Measurements from ENCODE around the gene OR2AE1. TPM values are rescaled to one million over a fixed set of nuclear protein-coding genes. Genes with fewer than 3 reads are reported as not detected.

Gene OR2AE1
- 0.20 TPM for polyA plus RNA-seq (2013)

DNA sequence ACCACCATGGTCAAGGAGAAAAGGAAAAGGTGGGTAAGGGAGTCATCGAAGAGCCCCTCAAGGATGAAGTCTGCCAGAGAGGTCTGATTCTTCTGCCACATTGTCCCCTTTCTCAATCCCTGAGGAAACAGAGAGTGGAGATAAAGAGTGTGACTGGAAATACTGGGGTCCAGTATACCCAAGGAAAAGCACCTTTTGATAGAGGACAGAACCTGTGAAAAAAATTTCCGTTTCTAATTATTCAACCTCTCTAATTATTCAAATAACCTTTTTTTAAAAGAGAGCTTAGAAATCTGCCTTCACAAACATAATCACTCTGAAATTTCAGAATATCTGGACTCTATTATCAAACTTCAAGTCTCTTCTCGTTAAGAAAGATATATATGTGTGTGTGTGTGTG is at the start of gene OR2AE1:
TSS of gene OR2AE1 (minus strand) at position 101 of the 400 bp plus-strand sequence. CDS start at position 101, 0 bp downstream.
- CTCF ChIA-PET: interaction anchor here (0.6 to 1.0 kb wide), 2 partner anchors 15 to 33 kb away, joined by 3 read pairs; no protein-coding TSS in a partner anchor

DNA sequence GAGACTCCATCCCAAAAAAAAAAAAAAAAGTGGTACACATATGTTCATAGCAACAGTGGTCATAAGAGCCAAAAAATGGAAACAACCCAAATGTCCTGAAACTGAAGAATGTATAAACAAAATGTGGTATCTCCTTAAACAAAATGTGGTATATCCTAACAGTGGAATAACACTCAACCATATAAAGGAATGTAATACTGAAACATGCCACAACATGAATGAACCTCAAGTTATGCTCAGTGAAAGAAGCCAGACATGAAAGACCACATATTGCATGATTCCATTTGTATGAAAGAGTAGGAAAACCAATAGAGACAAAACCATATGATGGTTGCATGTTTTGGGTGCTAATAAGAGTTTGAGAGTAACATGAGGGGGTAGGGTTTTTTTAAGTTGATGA is 49.5 kb upstream of the OR2AE1 start:
- Histone ChIP-seq H3K27ac (ENCODE audit: insufficient read depth in 1 of 2, low read depth in 1 of 2, low read length in 2 of 2, poor library complexity in 1 of 2, severe bottlenecking in 2 of 2) (no peak overlapping the region), H3K4me1 (ENCODE audit: control extremely low read depth in 1 of 4, control insufficient read depth in 4 of 4, insufficient read depth in 4 of 4, low read length in 3 of 4) (peaks cover 0 to 13% (median 8%) of the 10 kb centered on the region in 4 experiments), H3K36me3 (ENCODE audit: control insufficient read depth in 4 of 4, insufficient read depth in 4 of 4, low read length in 3 of 4) (peaks cover 0 to 6% (median 3%) of the 10 kb centered on the region in 4 experiments), H3K9me3 (ENCODE audit: control extremely low read depth in 1 of 5, control insufficient read depth in 4 of 5, insufficient read depth in 2 of 5, low read depth in 1 of 5, low read length in 4 of 5) (peaks cover 0 to under 1% (median 0%) of the 10 kb centered on the region in 5 experiments), H3K4me3 (ENCODE audit: control insufficient read depth in 1 of 7, extremely low read depth in 1 of 7, insufficient read depth in 4 of 7, low read depth in 2 of 7, low read length in 6 of 7) (no peak overlapping the region), H3K27me3 (replicated peaks in 2 of 5; ENCODE audit: control insufficient read depth in 4 of 5, insufficient read depth in 5 of 5, low read length in 4 of 5) (peaks cover 0 to 4% (median 0%) of the 10 kb centered on the region in 5 experiments)
- ChIA-PET CTCF (no interaction called here), POLR2A (no interaction called here)
- DNase-seq: no peak

More for the DNA sequence above, at the start of gene OR2AE1:
- Histone ChIP-seq H3K36me3 (ENCODE audit: control insufficient read depth in 4 of 4, insufficient read depth in 4 of 4, low read length in 3 of 4) (no peaks in the 10 kb centered on the region), H3K9me3 (ENCODE audit: control extremely low read depth in 1 of 5, control insufficient read depth in 4 of 5, insufficient read depth in 2 of 5, low read depth in 1 of 5, low read length in 4 of 5) (no peaks in the 10 kb centered on the region), H3K27me3 (replicated peaks in 2 of 5; ENCODE audit: control insufficient read depth in 4 of 5, insufficient read depth in 5 of 5, low read length in 4 of 5) (no peaks in the 10 kb centered on the region), H3K4me3 (ENCODE audit: control insufficient read depth in 1 of 7, extremely low read depth in 1 of 7, insufficient read depth in 4 of 7, low read depth in 2 of 7, low read length in 6 of 7) (no peak within 1 kb of the TSS), H3K4me1 (ENCODE audit: control extremely low read depth in 1 of 4, control insufficient read depth in 4 of 4, insufficient read depth in 4 of 4, low read length in 3 of 4) (no peaks in the 10 kb centered on the region), H3K27ac (ENCODE audit: insufficient read depth in 1 of 2, low read depth in 1 of 2, low read length in 2 of 2, poor library complexity in 1 of 2, severe bottlenecking in 2 of 2) (no peak within 1 kb of the TSS)
- POLR2A ChIA-PET: no interaction called here
- no CpG with 5 or more reads among the region's 3 CpGs for WGBS (ENCODE audit: insufficient coverage)
- DNase-seq: no peak

GRCh38 chr7:99923200-99923599 is 46.4 kb upstream of the OR2AE1 start:
- Histone ChIP-seq H3K27me3 (replicated peaks in 2 of 5; ENCODE audit: control insufficient read depth in 4 of 5, insufficient read depth in 5 of 5, low read length in 4 of 5) (peaks cover 0 to 4% (median 0%) of the 10 kb centered on the region in 5 experiments), H3K36me3 (ENCODE audit: control insufficient read depth in 4 of 4, insufficient read depth in 4 of 4, low read length in 3 of 4) (peaks cover 0 to 9% (median 4%) of the 10 kb centered on the region in 4 experiments), H3K4me1 (ENCODE audit: control extremely low read depth in 1 of 4, control insufficient read depth in 4 of 4, insufficient read depth in 4 of 4, low read length in 3 of 4) (peaks cover 5 to 14% (median 7%) of the 10 kb centered on the region in 4 experiments), H3K4me3 (ENCODE audit: control insufficient read depth in 1 of 7, extremely low read depth in 1 of 7, insufficient read depth in 4 of 7, low read depth in 2 of 7, low read length in 6 of 7) (no peak overlapping the region), H3K9me3 (ENCODE audit: control extremely low read depth in 1 of 5, control insufficient read depth in 4 of 5, insufficient read depth in 2 of 5, low read depth in 1 of 5, low read length in 4 of 5) (peaks cover 0 to 5% (median 0%) of the 10 kb centered on the region in 5 experiments), H3K27ac (ENCODE audit: insufficient read depth in 1 of 2, low read depth in 1 of 2, low read length in 2 of 2, poor library complexity in 1 of 2, severe bottlenecking in 2 of 2) (no peak overlapping the region)
- DNase-seq: no peak
- ChIA-PET POLR2A (no interaction called here), CTCF (interaction anchor here (2.5 to 13.3 kb wide), 2 partner anchors 9 to 67 kb away, joined by 9 to 213 read pairs; no protein-coding TSS in a partner anchor)
- 88% methylated on average over 1 of the region's 3 CpGs for whole genome bisulfite sequencing (ENCODE audit: insufficient coverage)

DNA sequence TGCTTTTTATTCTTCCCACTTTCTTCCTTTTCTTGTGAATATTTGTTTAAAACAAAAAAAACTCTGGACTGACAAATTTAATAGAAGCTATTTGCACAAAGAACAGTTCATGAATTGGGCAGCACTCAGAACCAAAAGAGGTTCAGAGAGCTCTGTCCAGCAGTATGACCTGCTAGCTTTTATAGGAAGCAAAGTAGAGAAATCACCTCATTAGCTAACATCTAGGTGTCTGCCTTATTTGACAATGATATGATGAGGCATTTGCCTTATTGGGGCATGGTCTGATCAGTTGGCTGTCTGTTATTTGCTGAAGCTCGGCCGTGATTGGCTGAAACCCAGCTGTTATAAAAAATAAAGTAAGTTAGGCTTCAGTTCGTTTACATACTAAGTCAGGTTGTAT is 43.3 kb upstream of the OR2AE1 start:
- H3K4me1 ChIP-seq (ENCODE audit: control extremely low read depth in 1 of 4, control insufficient read depth in 4 of 4, insufficient read depth in 4 of 4, low read length in 3 of 4): peaks cover 11 to 33% (median 16%) of the 10 kb centered on the region in 4 experiments
- DNase-seq: peak in 2 of 3 donors; percentile 55 to 69
- H3K9me3 ChIP-seq (ENCODE audit: control extremely low read depth in 1 of 5, control insufficient read depth in 4 of 5, insufficient read depth in 2 of 5, low read depth in 1 of 5, low read length in 4 of 5): peaks cover 0 to 5% (median 0%) of the 10 kb centered on the region in 5 experiments
- 100% methylated on average over 1 of the region's 3 CpGs for WGBS (ENCODE audit: insufficient coverage)
- ChIA-PET POLR2A (interaction anchor here (0.8 to 1.1 kb wide), 3 partner anchors 87 to 416 kb away, joined by 3 to 4 read pairs (median 3); partner anchors contain the start of gene ZKSCAN5), CTCF (interaction anchor here (0.6 to 13.3 kb wide), 10 partner anchors 8 to 144 kb away, joined by 3 to 213 read pairs (median 4); partner anchors contain the start of gene GJC3)
- H3K27ac ChIP-seq (ENCODE audit: insufficient read depth in 1 of 2, low read depth in 1 of 2, low read length in 2 of 2, poor library complexity in 1 of 2, severe bottlenecking in 2 of 2): peak overlapping the region; percentile 77 to 90
- H3K36me3 ChIP-seq (ENCODE audit: control insufficient read depth in 4 of 4, insufficient read depth in 4 of 4, low read length in 3 of 4): peaks cover 3 to 29% (median 12%) of the 10 kb centered on the region in 4 experiments
- H3K4me3 ChIP-seq (ENCODE audit: control insufficient read depth in 1 of 7, extremely low read depth in 1 of 7, insufficient read depth in 4 of 7, low read depth in 2 of 7, low read length in 6 of 7): peak overlapping the region in 6 of 7 experiments; percentile 80 to 96 (median 88)
- no peaks in the 10 kb centered on the region for H3K27me3 ChIP-seq (replicated peaks in 2 of 5; ENCODE audit: control insufficient read depth in 4 of 5, insufficient read depth in 5 of 5, low read length in 4 of 5)

GRCh38 chr7:99919814-99920112 is 42.9 kb upstream of the OR2AE1 start:
- WGBS (ENCODE audit: insufficient coverage): 40% methylated on average over 2 of the region's 4 CpGs
- H3K27ac ChIP-seq (ENCODE audit: insufficient read depth in 1 of 2, low read depth in 1 of 2, low read length in 2 of 2, poor library complexity in 1 of 2, severe bottlenecking in 2 of 2): peak overlapping the region; percentile 77 to 90
- peaks cover 11 to 33% (median 16%) of the 10 kb centered on the region in 4 experiments for H3K4me1 ChIP-seq (ENCODE audit: control extremely low read depth in 1 of 4, control insufficient read depth in 4 of 4, insufficient read depth in 4 of 4, low read length in 3 of 4)
- CTCF ChIA-PET: interaction anchor here (0.7 to 13.3 kb wide), 10 partner anchors 9 to 144 kb away, joined by 3 to 213 read pairs (median 4); partner anchors contain the start of gene GJC3
- H3K36me3 ChIP-seq (ENCODE audit: control insufficient read depth in 4 of 4, insufficient read depth in 4 of 4, low read length in 3 of 4): peaks cover 3 to 29% (median 14%) of the 10 kb centered on the region in 4 experiments
- peaks cover 0 to 5% (median 0%) of the 10 kb centered on the region in 5 experiments for H3K9me3 ChIP-seq (ENCODE audit: control extremely low read depth in 1 of 5, control insufficient read depth in 4 of 5, insufficient read depth in 2 of 5, low read depth in 1 of 5, low read length in 4 of 5)
- DNase-seq: no peak
- peak overlapping the region; percentile 62 to 96 (median 86) for H3K4me3 ChIP-seq (ENCODE audit: control insufficient read depth in 1 of 7, extremely low read depth in 1 of 7, insufficient read depth in 4 of 7, low read depth in 2 of 7, low read length in 6 of 7)
- no peaks in the 10 kb centered on the region for H3K27me3 ChIP-seq (replicated peaks in 2 of 5; ENCODE audit: control insufficient read depth in 4 of 5, insufficient read depth in 5 of 5, low read length in 4 of 5)
- POLR2A ChIA-PET: interaction anchor here (0.6 to 1.1 kb wide), 5 partner anchors 86 to 1983 kb away, joined by 3 to 4 read pairs (median 3); partner anchors contain the start of genes MCM7 and ZKSCAN5

GRCh38 chr7:99918959-99919813 is 42.4 kb upstream of the OR2AE1 start, which contains the start of gene TRIM4:
TRIM4 (minus strand) TSS chr7:99919530; CDS start chr7:99919401, 129 bp downstream.
- peaks cover 11 to 33% (median 16%) of the 10 kb centered on the region in 4 experiments for H3K4me1 ChIP-seq (ENCODE audit: control extremely low read depth in 1 of 4, control insufficient read depth in 4 of 4, insufficient read depth in 4 of 4, low read length in 3 of 4)
- H3K36me3 ChIP-seq (ENCODE audit: control insufficient read depth in 4 of 4, insufficient read depth in 4 of 4, low read length in 3 of 4): peaks cover 4 to 29% (median 14%) of the 10 kb centered on the region in 4 experiments
- H3K9me3 ChIP-seq (ENCODE audit: control extremely low read depth in 1 of 5, control insufficient read depth in 4 of 5, insufficient read depth in 2 of 5, low read depth in 1 of 5, low read length in 4 of 5): peaks cover 0 to 5% (median 0%) of the 10 kb centered on the region in 5 experiments
- peak within 1 kb of the TSS; percentile 62 to 96 (median 86) for H3K4me3 ChIP-seq (ENCODE audit: control insufficient read depth in 1 of 7, extremely low read depth in 1 of 7, insufficient read depth in 4 of 7, low read depth in 2 of 7, low read length in 6 of 7)
- 0% methylated on average over 80 of the region's 81 CpGs for WGBS (ENCODE audit: insufficient coverage)
- DNase-seq: peak; percentile 86 to 95 (median 94)
- ChIA-PET POLR2A (interaction anchor here (0.6 to 1.2 kb wide), 6 partner anchors 86 to 1983 kb away, joined by 3 to 5 read pairs (median 3); partner anchors contain the start of genes MCM7 and ZKSCAN5), CTCF (interaction anchor here (0.6 to 13.3 kb wide), 13 partner anchors 9 to 415 kb away, joined by 3 to 213 read pairs (median 5); partner anchors contain the start of genes GJC3 and ZKSCAN5)
- H3K27ac ChIP-seq (ENCODE audit: insufficient read depth in 1 of 2, low read depth in 1 of 2, low read length in 2 of 2, poor library complexity in 1 of 2, severe bottlenecking in 2 of 2): peak within 1 kb of the TSS; percentile 77 to 90
- H3K27me3 ChIP-seq (replicated peaks in 2 of 5; ENCODE audit: control insufficient read depth in 4 of 5, insufficient read depth in 5 of 5, low read length in 4 of 5): no peaks in the 10 kb centered on the region
